ENCODE data around the gene NCKAP5. TPM values are rescaled to one million over a fixed set of nuclear protein-coding genes. Genes with fewer than 3 reads are reported as not detected.

Gene NCKAP5
- total and polyA plus RNA-seq, 2 of the 8 experiments (the other 6 are each of a cell fraction or from before 2014, with no cell fraction given): 0.27 to 0.86 TPM

- TF ChIP-seq, protein P1, sequence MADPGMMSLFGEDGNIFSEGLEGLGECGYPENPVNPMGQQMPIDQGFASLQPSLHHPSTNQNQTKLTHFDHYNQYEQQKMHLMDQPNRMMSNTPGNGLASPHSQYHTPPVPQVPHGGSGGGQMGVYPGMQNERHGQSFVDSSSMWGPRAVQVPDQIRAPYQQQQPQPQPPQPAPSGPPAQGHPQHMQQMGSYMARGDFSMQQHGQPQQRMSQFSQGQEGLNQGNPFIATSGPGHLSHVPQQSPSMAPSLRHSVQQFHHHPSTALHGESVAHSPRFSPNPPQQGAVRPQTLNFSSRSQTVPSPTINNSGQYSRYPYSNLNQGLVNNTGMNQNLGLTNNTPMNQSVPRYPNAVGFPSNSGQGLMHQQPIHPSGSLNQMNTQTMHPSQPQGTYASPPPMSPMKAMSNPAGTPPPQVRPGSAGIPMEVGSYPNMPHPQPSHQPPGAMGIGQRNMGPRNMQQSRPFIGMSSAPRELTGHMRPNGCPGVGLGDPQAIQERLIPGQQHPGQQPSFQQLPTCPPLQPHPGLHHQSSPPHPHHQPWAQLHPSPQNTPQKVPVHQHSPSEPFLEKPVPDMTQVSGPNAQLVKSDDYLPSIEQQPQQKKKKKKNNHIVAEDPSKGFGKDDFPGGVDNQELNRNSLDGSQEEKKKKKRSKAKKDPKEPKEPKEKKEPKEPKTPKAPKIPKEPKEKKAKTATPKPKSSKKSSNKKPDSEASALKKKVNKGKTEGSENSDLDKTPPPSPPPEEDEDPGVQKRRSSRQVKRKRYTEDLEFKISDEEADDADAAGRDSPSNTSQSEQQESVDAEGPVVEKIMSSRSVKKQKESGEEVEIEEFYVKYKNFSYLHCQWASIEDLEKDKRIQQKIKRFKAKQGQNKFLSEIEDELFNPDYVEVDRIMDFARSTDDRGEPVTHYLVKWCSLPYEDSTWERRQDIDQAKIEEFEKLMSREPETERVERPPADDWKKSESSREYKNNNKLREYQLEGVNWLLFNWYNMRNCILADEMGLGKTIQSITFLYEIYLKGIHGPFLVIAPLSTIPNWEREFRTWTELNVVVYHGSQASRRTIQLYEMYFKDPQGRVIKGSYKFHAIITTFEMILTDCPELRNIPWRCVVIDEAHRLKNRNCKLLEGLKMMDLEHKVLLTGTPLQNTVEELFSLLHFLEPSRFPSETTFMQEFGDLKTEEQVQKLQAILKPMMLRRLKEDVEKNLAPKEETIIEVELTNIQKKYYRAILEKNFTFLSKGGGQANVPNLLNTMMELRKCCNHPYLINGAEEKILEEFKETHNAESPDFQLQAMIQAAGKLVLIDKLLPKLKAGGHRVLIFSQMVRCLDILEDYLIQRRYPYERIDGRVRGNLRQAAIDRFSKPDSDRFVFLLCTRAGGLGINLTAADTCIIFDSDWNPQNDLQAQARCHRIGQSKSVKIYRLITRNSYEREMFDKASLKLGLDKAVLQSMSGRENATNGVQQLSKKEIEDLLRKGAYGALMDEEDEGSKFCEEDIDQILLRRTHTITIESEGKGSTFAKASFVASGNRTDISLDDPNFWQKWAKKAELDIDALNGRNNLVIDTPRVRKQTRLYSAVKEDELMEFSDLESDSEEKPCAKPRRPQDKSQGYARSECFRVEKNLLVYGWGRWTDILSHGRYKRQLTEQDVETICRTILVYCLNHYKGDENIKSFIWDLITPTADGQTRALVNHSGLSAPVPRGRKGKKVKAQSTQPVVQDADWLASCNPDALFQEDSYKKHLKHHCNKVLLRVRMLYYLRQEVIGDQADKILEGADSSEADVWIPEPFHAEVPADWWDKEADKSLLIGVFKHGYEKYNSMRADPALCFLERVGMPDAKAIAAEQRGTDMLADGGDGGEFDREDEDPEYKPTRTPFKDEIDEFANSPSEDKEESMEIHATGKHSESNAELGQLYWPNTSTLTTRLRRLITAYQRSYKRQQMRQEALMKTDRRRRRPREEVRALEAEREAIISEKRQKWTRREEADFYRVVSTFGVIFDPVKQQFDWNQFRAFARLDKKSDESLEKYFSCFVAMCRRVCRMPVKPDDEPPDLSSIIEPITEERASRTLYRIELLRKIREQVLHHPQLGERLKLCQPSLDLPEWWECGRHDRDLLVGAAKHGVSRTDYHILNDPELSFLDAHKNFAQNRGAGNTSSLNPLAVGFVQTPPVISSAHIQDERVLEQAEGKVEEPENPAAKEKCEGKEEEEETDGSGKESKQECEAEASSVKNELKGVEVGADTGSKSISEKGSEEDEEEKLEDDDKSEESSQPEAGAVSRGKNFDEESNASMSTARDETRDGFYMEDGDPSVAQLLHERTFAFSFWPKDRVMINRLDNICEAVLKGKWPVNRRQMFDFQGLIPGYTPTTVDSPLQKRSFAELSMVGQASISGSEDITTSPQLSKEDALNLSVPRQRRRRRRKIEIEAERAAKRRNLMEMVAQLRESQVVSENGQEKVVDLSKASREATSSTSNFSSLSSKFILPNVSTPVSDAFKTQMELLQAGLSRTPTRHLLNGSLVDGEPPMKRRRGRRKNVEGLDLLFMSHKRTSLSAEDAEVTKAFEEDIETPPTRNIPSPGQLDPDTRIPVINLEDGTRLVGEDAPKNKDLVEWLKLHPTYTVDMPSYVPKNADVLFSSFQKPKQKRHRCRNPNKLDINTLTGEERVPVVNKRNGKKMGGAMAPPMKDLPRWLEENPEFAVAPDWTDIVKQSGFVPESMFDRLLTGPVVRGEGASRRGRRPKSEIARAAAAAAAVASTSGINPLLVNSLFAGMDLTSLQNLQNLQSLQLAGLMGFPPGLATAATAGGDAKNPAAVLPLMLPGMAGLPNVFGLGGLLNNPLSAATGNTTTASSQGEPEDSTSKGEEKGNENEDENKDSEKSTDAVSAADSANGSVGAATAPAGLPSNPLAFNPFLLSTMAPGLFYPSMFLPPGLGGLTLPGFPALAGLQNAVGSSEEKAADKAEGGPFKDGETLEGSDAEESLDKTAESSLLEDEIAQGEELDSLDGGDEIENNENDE (IDR thresholded peaks at IDR 0.05; ENCODE audit: insufficient replicate concordance, low read length): no peak
- TF ChIP-seq TBP (IDR thresholded peaks at IDR 0.05; ENCODE audit: low read depth, low read length) (no peak), EGR1 (IDR thresholded peaks at IDR 0.05; ENCODE audit: borderline replicate concordance, low read depth, low read length) (no peak), CTCF (IDR thresholded peaks at IDR 0.05; ENCODE audit: control extremely low read depth in 1 of 3, insufficient read depth in 1 of 3, low read depth in 1 of 3, low read length in 3 of 3) (no peak)
Measured at GRCh38 chr2:132627536-132627935, 940.7 kb downstream of the NCKAP5 start (continued).
